CD4-positive, alpha-beta T cell treated with Interleukin-4 for 4 hours (primary cell): Measurements from ENCODE around the gene EMD.

Source experiments
- DNase-seq: peaks from one replicate; pipeline ENCODE4 v3.0.0-alpha.2; 2020

Gene EMD

GRCh38 chrX:154426916-154427770 lies 48.0 kb downstream of the EMD start:
- DNase-seq = no peak

DNA sequence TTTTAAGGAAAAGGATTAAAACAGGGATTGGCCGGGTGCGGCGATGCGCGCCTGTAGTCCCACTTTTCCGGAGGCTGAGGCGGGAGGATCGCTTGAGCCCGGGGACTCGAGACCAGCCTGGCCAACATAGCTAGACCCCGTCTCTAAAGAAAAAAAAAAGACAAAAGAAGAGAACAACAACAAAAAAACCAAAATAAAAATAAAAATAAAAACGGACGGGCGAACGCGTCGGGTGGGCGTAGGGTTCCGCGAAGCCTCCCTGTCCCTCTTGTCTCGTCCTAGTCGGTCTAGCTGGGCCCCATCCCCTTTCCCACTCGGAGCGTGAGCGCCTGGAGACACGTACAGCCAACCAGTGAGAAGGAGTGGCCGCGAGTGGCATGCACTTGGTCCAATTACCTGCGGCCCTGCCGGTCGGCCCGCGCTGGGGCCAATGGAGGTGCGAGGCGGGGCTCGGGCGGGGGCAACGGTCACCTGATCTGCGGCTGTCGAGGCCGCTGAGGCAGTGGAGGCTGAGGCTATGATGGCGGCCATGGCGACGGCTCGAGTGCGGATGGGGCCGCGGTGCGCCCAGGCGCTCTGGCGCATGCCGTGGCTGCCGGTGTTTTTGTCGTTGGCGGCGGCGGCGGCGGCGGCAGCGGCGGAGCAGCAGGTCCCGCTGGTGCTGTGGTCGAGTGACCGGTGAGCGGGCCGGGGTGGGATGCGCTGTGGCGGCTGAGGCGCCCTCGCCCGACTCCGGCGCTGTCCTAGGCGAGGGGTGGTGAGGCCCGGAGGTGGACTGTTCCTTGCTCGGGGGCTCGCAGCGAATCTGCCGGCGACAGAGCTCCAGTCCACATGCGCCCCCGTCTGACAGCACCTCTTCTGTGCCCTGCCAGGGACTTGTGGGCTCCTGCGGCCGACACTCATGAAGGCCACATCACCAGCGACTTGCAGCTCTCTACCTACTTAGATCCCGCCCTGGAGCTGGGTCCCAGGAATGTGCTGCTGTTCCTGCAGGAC lies 49.4 kb downstream of the EMD start, which contains the start of gene ATP6AP1:
Gene ATP6AP1 (plus strand): TSS at position 502 of the 996 bp plus-strand sequence. CDS start 16 bp downstream, at position 518.
- peak; percentile 92 for DNase-seq

DNA sequence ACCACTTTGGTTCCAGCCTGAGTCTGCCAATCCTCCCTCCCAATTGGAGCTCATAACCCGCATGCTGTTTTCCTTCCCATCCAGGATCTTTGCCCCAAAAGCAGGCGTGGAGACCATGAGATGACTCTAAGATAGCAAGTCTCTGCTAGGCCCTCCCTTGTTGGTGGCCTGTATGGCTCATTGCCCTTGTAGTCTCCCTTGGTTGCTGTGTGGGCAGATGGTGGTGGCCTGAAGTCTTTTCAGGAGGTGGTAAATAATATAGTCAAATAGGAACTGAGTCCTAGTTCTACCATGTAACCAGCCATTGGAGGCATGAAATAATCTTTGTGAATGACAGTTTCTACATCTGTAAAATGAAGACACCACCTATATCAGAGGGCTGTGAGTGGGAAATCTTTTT lies 50.6 kb downstream of the EMD start:
- no peak for DNase-seq

- no peak for DNase-seq
Observed at GRCh38 chrX:154430479-154430878, 51.4 kb downstream of the EMD start.

GRCh38 chrX:154430916-154431315 lies 51.8 kb downstream of the EMD start:
- DNase-seq = no peak
